PC-9 (cell line): Measurements from ENCODE around the gene CENPP. TPM values are rescaled to one million over a fixed set of nuclear protein-coding genes. Genes with fewer than 3 reads are reported as not detected.

ENCODE experiments used
- BruUV-seq: library from RNA; stranded (reverse); fragments of 400-500 nt; replicated peaks from 2 replicates; lab custom pipeline; 2021; lab: Mats Ljungman, UMichigan
- CTCF ChIA-PET: fragments of 300-600 bp; sonication (Branson Sonifier 250); formaldehyde crosslinking; loops from one replicate; lab custom pipeline; 2022; ENCODE audit warnings: antibody characterized with exemption; lab: Charles Lee
- POLR2A ChIA-PET: fragments of 300-600 bp; sonication (Branson Sonifier 250); formaldehyde crosslinking; loops from one replicate; lab custom pipeline; 2022; ENCODE audit warnings: antibody characterized with exemption; ENCODE audit not compliant: unreplicated experiment; lab: Charles Lee
- DNase-seq, 2 experiments: peaks; one replicate each; pipeline versions ENCODE4 v3.0.0 to v3.0.0-alpha.2; 2015 to 2022; ENCODE audit warnings: mixed read lengths in 1 of 2
- H2AFZ ChIP-seq: fragments of 200-600 bp; sonication (generic); 2 replicates; pipeline ENCODE4 v1.8.1; 2017; ENCODE audit warnings: antibody characterized with exemption
- H3F3A ChIP-seq: fragments of 200-600 bp; sonication (generic); 2 replicates; pipeline ENCODE4 v1.8.1; 2017; ENCODE audit warnings: antibody characterized with exemption, mild to moderate bottlenecking, low read depth; ENCODE audit not compliant: insufficient read depth
- H3K27ac ChIP-seq: fragments of 200-600 bp; sonication (generic); 2 replicates; pipeline ENCODE4 v1.6.1; 2016; ENCODE audit warnings: mixed run types
- H3K27me3 ChIP-seq: fragments of 200-600 bp; sonication (generic); 2 replicates; pipeline ENCODE4 v1.6.1; 2016; ENCODE audit warnings: low read depth, mixed run types; ENCODE audit not compliant: insufficient read depth
- H3K36me3 ChIP-seq: fragments of 200-600 bp; sonication (generic); 2 replicates; pipeline ENCODE4 v1.6.1; 2016; ENCODE audit warnings: low read depth, mixed run types
- H3K4me1 ChIP-seq: fragments of 200-600 bp; sonication (generic); replicated peaks from 2 replicates; pipeline ENCODE4 v1.6.1; 2016; ENCODE audit warnings: mixed run types; ENCODE audit not compliant: insufficient read depth
- H3K4me2 ChIP-seq: fragments of 200-600 bp; sonication (generic); 2 replicates; pipeline ENCODE4 v1.6.1; 2017; ENCODE audit warnings: mixed run types
- H3K4me3 ChIP-seq: fragments of 200-600 bp; sonication (generic); 2 replicates; pipeline ENCODE4 v1.6.1; 2016; ENCODE audit warnings: mixed run types
- H3K79me2 ChIP-seq: fragments of 200-600 bp; sonication (generic); 2 replicates; pipeline ENCODE4 v1.6.1; 2017; ENCODE audit warnings: low read depth, mixed run types
- H3K9me2 ChIP-seq: fragments of 200-600 bp; sonication (generic); 2 replicates; pipeline ENCODE4 v1.8.1; 2017; ENCODE audit warnings: mild to moderate bottlenecking; ENCODE audit not compliant: insufficient read depth
- H3K9me3 ChIP-seq: fragments of 200-600 bp; sonication (generic); 2 replicates; pipeline ENCODE4 v1.8.1; 2016; ENCODE audit warnings: low read depth; ENCODE audit not compliant: insufficient read depth
- H4K20me1 ChIP-seq: fragments of 200-600 bp; sonication (generic); 2 replicates; pipeline ENCODE4 v1.8.1; 2017; ENCODE audit not compliant: insufficient read depth
- EZH2 ChIP-seq: fragments of 200-600 bp; sonication (generic); IDR thresholded peaks from 2 replicates; pipeline ENCODE4 v1.8.0; 2017; ENCODE audit warnings: antibody characterized with exemption, low read depth
- intact Hi-C: fragments of 100-400 bp; cut with micrococcal nuclease; formaldehyde crosslinking; loops from one replicate; pipeline ENCODE4 v1.10.0; 2022; ENCODE audit not compliant: unreplicated experiment
- total RNA-seq: library from RNA; stranded (reverse); gene quantifications from 2 replicates; pipeline ENCODE4 v1.2.3, GENCODE V29; 2021
- TF ChIP-seq, protein P1 (sequence below): fragments of 200-600 bp; sonication (generic); conservative IDR thresholded peaks from 2 replicates; pipeline ENCODE4 v1.6.1; 2017; ENCODE audit warnings: mixed run types, antibody characterized with exemption, mild to moderate bottlenecking, moderate library complexity

CENPP gene
- total RNA-seq, 1 experiment from 2014 or later: 10.0 TPM

- BruUV-seq: no TSS peak
- Histone ChIP-seq H2AFZ (no peak overlapping the region), H3K4me1 (no peaks in the 10 kb centered on the region), H3F3A (no peaks in the 10 kb centered on the region), H3K27ac (no peak overlapping the region), H3K9me3 (no peaks in the 10 kb centered on the region), H3K36me3 (peaks cover 3% of the 10 kb centered on the region; the same call in 1 of the 2 replicates), H3K4me2 (no peak overlapping the region), H3K27me3 (no peaks in the 10 kb centered on the region), H3K4me3 (no peak overlapping the region), H4K20me1 (no peaks in the 10 kb centered on the region), H3K79me2 (no peaks in the 10 kb centered on the region), H3K9me2 (no peaks in the 10 kb centered on the region)
- TF ChIP-seq, protein P1, sequence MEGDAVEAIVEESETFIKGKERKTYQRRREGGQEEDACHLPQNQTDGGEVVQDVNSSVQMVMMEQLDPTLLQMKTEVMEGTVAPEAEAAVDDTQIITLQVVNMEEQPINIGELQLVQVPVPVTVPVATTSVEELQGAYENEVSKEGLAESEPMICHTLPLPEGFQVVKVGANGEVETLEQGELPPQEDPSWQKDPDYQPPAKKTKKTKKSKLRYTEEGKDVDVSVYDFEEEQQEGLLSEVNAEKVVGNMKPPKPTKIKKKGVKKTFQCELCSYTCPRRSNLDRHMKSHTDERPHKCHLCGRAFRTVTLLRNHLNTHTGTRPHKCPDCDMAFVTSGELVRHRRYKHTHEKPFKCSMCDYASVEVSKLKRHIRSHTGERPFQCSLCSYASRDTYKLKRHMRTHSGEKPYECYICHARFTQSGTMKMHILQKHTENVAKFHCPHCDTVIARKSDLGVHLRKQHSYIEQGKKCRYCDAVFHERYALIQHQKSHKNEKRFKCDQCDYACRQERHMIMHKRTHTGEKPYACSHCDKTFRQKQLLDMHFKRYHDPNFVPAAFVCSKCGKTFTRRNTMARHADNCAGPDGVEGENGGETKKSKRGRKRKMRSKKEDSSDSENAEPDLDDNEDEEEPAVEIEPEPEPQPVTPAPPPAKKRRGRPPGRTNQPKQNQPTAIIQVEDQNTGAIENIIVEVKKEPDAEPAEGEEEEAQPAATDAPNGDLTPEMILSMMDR: no peak
- TF ChIP-seq EZH2: no peak
- CTCF ChIA-PET: no interaction called here
- intact Hi-C loops: no loop called here
- POLR2A ChIA-PET: interaction anchor here (0.5 kb wide), 1 partner anchor 340 kb away, joined by 13 read pairs; no protein-coding TSS in a partner anchor
- DNase-seq: no peak
Measured at GRCh38 chr9:92617195-92617813, 291.6 kb downstream of the CENPP start.

GRCh38 chr9:92617951-92618510, 292.3 kb downstream of the CENPP start:
- Histone ChIP-seq H4K20me1 (no peaks in the 10 kb centered on the region), H3K9me3 (no peaks in the 10 kb centered on the region), H3K4me1 (no peaks in the 10 kb centered on the region), H3F3A (no peaks in the 10 kb centered on the region), H3K27ac (no peak overlapping the region), H3K9me2 (no peaks in the 10 kb centered on the region), H3K36me3 (peaks cover 3% of the 10 kb centered on the region; the same call in 1 of the 2 replicates), H3K79me2 (no peaks in the 10 kb centered on the region), H3K27me3 (no peaks in the 10 kb centered on the region), H3K4me3 (no peak overlapping the region), H3K4me2 (no peak overlapping the region), H2AFZ (no peak overlapping the region)
- ChIA-PET CTCF (no interaction called here), POLR2A (no interaction called here)
- intact Hi-C loops: no loop called here
- no peak for TF ChIP-seq EZH2
- TF ChIP-seq, protein P1: no peak
- no peak for DNase-seq
- BruUV-seq: no TSS peak

DNA sequence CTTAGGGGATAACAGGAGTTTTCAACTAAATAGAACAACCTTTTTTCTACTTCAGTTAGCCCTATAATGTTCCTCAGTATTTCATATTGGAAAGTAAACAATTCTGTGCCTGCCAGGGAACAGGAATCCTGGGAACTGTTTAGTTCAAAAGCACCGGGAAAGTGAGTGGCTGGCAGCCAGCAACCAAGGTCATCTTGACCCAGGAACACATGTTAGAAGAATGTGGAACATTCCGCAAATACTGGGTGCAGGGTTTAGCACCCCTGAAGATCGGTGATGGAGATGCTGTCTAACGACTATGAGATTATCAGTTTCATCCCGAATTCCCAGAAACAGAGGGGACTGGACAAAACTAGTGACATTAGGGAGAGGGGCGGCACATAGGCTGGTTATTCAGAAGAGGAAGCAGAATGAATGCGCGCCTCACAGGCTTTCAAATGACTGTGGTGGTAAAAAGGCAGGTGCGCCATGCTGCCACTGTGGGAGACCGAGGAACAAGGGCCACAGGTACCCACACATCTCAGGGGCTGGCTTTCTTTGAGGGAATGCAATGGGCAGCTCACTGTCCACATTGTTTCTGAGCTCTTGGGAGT, 293.0 kb downstream of the CENPP start:
- Histone ChIP-seq H3F3A (no peaks in the 10 kb centered on the region), H4K20me1 (no peaks in the 10 kb centered on the region), H3K9me3 (no peaks in the 10 kb centered on the region), H2AFZ (no peak overlapping the region), H3K4me1 (no peaks in the 10 kb centered on the region), H3K79me2 (no peaks in the 10 kb centered on the region), H3K36me3 (peaks cover 3% of the 10 kb centered on the region; the same call in 1 of the 2 replicates), H3K27me3 (no peaks in the 10 kb centered on the region), H3K4me3 (no peak overlapping the region), H3K9me2 (no peaks in the 10 kb centered on the region), H3K4me2 (no peak overlapping the region), H3K27ac (no peak overlapping the region)
- CTCF ChIA-PET: no interaction called here
- DNase-seq: no peak
- intact Hi-C loops: no loop called here
- POLR2A ChIA-PET: no interaction called here
- TF ChIP-seq, protein P1: no peak
- no peak for TF ChIP-seq EZH2
- BruUV-seq: no TSS peak
